ENCODE data around the gene CEP152.

The CEP152 gene

DNA sequence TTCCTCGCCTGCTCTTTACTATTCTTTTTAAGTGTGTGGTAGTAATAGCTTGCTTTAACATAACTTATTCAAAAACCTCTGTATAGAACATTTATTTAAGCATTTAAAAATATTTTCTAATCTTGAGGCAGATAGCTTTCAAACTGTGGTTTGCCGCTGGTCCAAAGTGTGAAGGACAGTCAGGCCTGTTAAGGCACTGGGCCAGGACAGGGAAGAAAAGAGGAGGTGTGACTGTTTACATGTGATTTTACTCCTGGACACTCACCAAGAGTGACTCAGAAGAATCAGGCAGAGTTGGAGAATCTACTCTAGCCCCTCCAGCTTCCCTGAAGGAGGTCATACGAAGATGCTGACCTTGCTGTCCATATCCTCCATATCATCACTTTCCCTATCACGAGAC, 44.7 kb downstream of the CEP152 start:
- DNase-seq = no peak

DNA sequence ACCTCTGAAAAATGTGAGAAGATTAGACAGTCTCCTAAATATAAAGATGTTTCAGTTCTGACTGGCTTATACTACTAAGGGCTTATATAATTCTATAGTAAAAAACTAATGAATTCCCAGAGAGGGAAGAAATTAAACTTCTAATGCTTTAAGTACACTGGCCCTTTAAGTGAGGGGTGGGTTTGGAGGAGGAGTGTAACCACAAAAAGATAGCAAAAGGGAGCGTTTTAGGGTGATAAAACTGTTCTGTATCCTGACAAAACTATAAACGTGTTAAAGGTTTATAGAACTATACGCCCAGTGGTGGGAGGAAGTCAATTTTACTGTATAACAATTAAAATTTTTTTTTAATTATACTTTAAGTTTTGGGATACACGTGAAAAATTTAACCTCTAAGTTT, 45.8 kb downstream of the CEP152 start:
- DNase-seq = no peak

DNA sequence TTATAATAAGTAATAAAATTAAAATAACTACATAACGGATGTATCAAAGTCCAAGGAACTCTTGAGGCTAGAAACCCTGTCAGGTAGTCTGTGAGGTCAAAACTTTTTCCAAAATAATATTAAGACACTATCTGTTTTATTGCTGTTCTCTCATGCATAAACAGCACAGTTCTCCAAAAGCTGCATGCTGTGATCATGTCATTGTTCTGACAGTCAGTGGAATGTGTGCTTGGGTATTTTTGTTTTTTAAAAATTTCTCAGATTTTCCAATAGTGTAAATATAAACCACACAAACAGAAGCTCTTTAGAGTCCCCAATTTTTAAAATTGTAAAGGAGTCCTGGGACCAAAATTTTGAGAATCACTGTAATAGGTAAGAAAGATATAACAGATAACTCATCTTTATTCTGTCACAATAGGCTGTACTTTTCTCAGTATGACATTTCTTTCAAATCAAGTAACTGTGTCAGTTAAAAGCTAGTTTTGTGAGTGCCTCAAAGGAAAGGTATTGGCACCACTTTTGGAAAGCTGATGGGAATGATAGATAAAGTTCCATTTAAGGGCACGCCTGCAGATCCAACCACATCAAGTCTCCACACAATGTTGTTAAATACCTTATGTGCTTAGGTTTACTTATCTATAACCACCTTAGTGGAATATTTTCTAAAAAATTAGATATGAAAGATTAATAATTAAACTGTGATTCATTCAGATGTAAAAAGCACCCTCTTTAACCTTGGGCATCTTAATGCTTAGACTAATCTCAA, 49.3 kb downstream of the CEP152 start:
- no peak for DNase-seq

DNA sequence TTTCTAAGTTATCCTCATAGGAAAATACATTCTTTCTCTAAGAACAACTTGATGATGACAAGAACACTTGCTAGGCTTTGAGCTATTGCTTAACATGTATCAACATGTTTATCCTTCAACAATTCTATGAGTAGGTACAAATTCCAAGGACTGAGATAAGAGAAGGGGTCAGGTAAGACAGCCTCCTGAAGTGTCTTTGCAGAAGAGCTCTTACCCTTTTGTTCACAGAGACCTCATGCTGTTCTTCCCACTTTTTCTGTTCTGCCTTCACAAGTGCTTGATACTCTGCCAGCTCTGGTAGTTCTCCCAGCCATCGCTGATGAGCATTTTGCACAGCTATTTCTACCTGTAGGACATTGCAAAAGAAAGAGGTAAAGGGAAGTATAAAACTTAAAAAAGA, 50.9 kb downstream of the CEP152 start:
- DNase-seq = no peak

DNA sequence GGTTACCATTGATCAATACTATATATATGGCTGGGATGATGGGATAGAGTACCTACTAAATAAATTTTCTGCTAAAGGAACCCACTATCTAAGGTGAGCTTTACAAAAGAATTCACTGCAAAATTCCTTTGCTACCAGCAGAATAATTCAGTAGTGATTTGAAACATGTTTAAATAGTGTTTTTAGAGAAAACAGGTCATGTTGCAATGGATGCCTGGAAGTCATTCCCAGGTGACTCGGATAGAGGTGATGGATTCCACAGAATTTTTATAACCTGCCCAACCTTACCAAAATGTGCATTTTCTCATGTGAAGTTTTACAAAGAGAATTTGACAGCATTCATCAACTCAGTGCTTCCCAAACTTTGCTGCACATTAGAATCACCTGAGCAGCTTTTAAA, 53.2 kb downstream of the CEP152 start:
- no peak for DNase-seq

DNA sequence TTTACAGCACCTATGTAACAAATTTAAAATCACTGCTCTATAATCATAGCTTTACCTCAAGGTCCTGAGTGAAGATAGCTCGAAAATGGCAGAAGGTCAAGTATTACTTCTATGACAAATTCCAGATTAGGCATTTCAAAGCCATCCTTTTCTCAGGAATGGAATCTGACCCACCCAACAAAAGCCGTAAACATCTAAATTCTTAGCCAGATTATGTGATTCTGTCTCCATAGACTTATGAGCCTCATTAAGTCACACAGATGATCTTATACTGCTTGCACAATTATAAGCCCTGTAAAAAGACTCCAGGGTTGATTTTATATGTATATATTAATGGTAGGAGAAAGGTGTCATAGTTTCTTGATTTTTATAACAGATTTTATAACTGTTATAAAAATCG, 56.9 kb downstream of the CEP152 start:
- no peak for DNase-seq

DNA sequence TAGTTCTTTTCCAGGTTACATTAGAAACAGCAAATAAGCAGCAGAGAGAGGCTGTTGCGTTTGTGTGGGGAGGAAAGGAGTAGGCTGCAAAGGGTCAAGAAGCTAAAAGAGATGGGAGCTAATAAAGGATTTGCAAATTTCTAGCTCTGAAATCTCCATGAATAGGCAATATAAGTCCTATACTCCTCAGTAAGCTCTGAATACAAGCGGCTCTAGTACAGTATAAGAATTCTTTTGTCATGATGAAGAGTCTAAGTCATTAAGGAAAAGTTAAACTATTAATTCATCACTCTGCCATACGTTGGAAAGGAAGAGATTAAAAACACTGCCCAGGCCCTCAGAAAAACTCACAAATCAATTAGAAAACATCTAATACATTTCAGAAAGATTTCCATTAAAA, 59.3 kb downstream of the CEP152 start:
- no peak for DNase-seq

DNA sequence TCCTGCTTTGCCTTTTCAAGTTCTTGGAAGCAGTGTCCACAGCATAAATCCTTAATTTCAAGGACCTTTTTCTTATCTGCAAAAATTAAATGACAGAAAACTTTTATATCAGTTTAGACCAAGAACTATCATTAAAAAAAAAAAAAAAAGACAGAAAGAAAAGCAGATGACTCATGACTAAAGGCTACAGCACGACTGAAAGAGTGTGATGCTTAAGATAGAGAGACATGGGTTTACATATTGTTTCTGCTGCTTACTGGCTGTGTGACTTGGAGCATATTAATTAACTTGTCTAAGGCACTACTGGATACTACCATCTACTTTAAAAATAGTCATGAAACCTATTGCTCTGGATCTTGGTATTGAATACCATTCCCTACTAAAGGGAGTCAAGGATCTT, 62.3 kb downstream of the CEP152 start:
- DNase-seq = no peak

DNA sequence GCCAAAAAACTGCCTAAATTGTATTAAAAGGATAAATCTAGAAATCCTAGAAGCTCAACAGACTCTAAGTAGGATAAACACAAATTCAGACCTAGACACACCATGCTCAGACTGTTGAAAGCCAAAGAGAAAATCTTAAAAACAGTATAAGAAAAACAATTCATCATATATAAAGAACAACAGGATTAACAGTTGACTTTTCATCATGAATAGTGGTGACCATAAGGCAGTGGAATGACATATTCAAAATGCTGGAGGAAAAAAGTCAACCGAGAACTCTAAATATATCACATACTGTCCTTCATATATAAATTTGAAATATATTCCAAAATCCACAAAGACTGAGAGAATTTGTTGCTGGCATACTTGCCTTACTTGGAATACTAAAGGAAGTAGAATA, 77.3 kb downstream of the CEP152 start:
- DNase-seq = no peak

DNA sequence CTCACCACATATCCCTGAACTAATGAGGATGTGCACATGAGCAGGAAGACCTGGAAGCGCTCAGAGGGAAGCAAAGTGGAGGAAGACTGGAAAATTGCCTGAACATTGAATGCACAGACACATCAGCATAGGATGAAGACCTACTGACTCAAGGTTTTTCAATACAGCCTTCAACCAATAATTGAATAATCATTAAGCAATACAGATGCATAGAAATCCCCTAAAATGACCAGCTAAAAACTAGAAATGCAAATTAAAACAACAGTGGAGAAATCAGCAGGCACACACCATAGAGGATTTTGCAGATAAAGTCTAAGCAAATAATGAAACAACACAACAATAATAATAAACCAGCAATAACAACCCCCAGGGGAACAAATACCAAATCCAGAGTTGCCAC, 80.4 kb downstream of the CEP152 start:
- DNase-seq = no peak

DNA sequence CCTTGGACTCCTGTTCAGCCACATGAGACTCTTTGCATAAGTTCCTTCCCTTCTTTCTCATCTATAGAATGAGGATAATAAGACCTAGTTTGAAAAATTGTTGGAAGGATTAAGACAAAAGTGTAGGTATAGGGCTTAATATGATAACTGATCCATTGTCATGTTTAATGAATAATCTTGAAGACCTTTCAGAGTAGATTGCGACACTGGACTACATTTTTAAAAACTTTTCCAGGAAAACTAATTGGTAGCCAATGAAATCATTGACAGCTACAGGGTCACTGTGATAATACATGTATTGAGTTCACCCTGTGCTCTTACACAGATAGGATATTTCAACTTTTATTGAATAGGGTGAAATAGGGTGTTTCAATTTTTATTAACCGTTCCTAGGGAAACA, 86.9 kb downstream of the CEP152 start:
- no peak for DNase-seq

DNA sequence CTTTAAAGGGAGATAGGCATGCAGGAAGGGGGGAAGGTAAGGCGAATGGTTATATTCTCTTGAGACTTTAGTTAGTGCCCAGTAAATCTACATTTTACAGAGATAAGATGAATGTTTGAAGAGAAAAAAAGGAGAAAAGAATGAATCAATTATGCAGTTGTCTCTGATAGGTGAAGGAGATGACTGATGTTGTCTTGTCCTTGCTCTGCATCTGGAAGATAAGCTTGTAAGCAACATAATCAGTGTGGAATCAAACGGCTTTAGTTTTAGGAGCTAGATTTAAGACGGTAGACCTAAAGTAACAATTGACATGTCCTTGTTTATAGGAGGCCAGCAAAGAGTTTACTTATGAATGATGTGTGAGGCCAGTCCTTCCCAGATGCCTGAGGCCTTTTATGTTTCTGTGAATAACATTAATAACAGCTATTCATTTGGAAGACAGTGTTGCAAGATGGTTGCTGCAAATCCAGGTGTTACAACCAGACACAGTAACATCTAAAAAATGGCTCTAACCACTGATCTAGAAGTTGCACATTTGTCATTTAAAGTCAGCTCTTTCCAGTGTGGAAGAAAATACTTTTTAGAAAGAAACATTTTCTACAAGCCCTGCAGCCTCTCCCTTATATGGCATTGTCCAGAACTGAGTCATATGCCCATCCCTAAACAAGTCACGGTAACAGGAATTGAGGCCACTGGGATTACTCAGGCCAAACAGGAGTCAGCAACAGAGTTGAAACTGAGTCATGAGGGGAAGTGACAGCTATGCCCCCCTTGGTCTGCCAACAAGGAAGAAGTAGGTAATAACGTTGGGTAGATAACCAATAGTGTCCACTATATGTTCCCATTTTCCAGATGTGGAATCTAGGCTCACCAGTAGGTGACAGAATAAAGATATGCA, 87.9 kb downstream of the CEP152 start:
- DNase-seq = no peak

DNA sequence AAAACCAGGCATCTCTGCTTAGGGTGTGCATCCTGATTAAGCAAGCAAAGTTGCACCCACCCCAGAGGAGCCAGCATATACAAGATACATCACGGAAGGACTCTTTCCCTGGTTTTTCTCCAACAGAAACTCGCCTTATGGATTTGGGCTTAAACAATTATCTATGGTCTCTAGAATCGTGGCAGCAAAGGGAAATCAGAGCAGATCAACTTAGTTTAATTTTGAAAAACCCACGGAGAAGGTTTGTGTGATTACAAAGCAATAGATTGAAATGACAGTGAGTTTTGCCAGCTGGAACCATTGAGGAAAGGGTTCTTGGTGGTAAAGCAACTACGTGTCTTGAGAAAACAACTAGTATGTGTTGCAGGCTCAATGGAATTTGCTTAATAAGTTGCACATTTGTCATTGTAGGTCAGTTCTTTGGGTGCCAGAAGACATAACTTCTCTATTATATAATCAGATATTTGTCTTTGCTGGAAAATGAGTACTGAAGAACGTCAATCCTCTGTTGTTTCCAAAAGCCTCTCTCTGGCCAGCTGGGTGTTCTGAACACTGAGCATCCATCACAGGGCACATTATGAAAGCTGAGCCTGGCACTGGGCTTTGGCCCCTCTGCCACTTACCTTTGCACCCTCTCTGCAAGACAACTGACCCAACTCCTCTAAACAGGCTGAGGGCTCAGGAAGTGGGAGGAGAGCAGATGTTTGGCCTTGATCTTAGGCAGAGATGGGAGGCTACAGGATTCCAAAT, 89.6 kb downstream of the CEP152 start:
- no peak for DNase-seq

DNA sequence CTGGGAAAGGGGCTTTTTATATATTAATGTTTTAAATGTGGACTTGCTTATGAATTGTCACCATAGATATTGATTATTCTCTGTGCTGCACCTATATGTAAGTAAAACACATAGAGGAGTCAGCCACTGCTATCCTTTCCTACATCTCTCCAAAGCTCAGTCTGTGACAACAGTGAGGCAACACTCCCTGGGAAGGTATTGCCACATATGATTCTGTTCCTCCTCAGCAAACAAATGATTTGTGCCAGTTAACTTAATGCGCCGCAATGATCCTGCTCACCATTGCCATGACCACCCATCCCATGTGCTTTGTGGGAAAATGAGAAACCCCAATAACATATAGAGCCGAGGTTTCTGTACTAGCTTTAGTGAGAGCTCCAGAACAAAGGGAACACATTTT, 90.2 kb downstream of the CEP152 start:
- no peak for DNase-seq

DNA sequence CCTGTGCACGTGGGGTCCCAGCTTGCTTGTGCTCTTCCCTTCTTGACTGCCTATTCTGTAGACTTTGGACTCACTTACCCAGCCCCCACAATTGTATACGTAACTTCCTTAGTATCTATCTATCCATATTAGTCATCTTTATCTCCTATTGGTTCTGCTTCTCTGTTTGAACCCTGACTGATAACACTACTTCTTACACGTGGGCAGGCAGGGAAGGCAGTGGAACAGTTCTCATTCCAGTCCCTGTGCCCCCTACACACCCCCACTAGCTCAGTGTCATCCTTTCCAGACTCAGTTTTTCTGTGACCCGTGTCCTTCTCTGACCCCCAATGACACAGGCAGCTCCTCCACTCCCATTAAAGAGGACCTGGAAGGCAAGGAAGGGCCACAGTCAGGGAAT, 91.2 kb downstream of the CEP152 start:
- DNase-seq = no peak

DNA sequence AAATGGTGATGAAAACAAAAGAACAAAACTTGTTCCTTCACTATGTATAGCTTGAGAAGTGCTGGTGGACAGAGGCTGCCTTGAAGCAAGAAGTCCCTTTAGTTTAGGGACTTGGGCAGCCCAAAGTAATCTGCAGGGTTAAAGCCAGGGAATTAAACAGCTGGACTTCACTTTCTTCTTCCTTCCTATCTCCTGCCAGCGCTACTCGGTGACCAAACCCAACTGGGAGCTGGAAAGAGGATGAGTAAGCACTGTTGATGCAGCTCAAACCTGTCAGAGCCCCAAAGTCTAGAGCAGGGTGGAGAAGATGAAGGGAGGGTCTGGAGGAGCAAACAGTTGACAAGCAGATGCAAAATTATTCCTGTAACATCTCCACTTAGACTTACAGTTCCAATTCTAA, 92.2 kb downstream of the CEP152 start:
- no peak for DNase-seq

DNA sequence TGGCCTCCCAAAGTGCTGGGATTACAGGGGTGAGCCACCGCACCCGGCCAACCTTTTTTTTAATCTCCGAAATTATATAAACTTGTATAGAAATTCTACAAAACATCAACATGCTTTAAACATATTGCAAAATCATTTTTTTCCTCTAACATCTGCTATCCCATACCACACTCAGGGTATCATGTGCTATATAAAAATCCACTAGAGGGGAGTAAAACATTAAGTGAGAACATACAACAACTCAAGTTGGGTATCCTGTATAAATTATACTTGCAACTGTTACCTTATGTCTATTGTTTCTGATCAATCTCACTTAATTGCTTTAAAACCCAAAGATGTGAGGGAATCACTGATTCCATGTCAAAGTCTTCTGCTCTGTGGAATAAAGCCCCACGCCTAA, 93.4 kb downstream of the CEP152 start:
- DNase-seq = no peak

DNA sequence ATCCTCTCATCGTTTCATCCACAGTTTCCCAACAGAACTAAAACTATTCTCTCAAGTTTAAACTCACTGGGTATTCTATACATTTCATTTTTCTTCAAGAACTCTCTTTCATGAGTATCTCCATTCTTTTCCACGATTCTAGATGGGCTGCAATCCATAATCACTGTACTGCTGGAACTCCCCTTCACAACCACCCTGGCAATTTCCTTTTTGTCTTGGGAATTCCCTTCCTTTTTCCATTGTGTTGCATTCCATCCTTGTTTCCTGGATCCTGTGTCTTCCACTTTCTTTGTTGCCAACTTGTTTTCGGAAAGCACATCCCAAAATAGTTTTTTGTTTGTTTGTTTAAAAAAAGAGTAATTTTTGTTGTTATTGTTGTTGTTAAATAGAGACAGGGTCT, 98.3 kb downstream of the CEP152 start:
- DNase-seq = no peak

DNA sequence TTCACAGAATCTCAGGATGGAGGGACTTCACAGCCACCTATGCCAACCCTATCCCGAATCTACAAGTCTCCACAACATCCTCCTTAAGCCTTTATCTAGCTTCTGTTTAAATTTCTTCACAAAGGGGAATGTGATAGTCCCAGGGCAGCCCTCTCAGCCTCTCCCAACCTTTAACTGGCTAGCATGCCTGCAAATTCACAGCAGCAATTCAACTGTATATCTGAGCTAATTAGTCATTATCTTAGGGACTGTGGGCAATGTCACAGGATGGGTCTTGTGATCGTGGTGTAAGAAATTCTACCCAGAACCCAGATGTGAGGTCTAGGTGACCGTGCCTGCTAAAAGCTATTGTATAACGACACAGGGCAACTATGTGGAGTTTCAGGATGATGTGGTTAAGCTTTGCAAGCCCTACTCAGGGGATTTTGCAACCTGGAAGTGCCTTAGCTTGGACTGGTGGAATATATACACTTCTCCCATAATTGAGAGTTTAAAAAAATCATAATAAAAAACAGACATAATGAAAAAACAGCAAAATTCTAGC, 99.8 kb downstream of the CEP152 start:
- no peak for DNase-seq

DNA sequence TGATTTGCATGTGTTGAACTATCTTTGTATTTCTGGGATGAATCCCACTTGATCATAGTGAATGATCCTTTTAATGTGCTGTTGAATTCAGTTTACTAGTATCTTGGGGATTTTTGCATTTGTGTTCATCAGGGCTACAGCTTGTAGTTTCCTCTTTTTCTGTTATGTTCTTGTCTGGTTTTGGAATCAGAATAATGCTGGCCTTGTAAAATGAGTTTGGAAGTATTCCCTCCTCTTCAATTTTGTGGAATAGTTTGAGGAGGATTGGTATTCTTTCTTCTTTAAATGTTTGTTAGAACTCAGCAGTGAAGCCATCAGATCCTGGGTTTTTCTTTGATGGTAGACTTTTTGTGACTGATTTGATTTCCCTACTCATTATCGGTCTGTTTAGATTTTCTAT, 102.2 kb downstream of the CEP152 start:
- no peak for DNase-seq

DNA sequence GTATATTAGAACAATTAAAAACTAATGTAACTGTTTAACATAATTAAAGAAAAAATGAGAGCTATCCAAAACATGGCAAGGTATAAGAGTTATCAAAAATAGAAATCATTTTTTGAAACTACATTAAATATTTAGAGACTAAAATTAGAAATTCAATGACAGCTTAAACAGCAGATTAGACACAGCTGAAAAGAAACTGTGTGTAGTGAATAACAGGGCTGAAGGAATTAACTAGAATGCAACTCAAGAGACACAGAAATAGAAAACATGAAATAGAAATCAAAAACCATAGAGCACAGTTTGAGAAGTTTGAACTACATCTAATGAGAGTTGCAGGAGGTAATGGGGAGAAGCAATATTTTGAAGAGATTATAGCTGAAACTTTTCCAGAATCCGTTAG, 105.5 kb downstream of the CEP152 start:
- no peak for DNase-seq

DNA sequence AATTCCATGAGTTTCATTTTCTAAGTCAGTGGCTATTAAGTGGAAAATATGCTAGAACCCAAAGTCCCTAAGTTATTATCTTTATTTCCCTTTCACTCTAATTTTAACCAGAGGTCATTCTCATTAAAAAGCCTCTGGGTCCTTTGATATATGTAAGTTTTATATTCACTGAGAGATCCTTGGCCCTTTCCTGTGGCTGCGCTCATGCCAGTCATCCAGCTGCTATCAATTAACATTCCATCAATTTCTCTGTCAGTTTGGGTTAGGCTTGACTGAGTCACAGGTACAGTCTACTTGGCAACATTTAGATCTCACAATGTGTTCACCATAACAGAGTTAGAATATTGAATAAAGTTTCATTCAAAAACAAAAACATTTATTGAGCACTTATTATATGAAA, 107.3 kb downstream of the CEP152 start:
- no peak for DNase-seq

DNA sequence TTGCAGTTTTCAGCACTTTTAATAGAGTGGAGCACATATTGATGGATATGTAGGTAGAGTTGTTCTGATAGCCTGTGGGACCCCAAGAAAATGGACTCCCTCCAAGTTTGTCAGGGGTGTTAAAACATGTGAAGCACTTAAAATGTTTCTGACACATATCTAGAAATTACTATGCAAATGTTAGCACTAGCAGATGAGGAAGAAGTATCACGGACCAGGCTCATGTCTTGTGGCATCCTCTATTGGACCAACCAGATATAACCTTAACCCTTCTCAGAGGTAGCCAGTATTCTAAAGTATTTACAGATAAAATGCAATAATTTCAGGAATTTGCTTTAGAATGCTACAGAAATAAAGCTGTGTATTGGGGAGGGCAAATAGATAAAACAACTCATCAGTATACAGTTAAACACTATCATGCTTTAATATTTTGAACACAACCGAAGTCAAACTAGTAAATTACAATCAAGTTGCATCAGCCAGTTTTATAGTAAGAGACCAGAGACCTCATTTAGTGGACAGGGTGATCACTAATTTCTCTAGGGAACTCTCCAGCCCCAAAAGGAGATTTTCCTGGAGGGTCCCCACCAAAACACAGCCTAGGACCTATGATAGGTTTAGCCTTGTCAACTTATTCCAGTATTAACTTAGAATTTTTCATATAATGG, 108.2 kb downstream of the CEP152 start:
- no peak for DNase-seq
